GM23338 (cell line): ENCODE measurements around the gene RAB27B. TPM values are rescaled to one million over a fixed set of nuclear protein-coding genes. Genes with fewer than 3 reads are reported as not detected.

Experiments used
- ATAC-seq: fragments of 200-7000 bp; cut with Tn5 transposase; 3 replicates; pipeline ENCODE4 v1.9.1; 2020
- DNase-seq: peaks from one replicate; pipeline ENCODE4 v3.0.0-alpha.2; 2015; ENCODE audit warnings: low spot score
- H2AFZ ChIP-seq: fragments of 200-600 bp; sonication (generic); 2 replicates; pipeline ENCODE4 v1.8.0; 2016; ENCODE audit warnings: antibody characterized with exemption, mild to moderate bottlenecking, moderate library complexity
- H3F3A ChIP-seq: fragments of 200-600 bp; sonication (generic); replicated peaks from 2 replicates; pipeline ENCODE4 v1.8.0; 2017; ENCODE audit warnings: antibody characterized with exemption, mixed run types, low read depth
- H3K27ac ChIP-seq: fragments of 200-600 bp; sonication (generic); 2 replicates; pipeline ENCODE4 v1.6.1; 2016; ENCODE audit warnings: low read depth
- H3K27me3 ChIP-seq: fragments of 200-600 bp; sonication (generic); 2 replicates; pipeline ENCODE4 v1.8.0; 2016; ENCODE audit warnings: mild to moderate bottlenecking, mixed run types, moderate library complexity; ENCODE audit not compliant: insufficient read depth
- H3K36me3 ChIP-seq: fragments of 200-600 bp; sonication (generic); 2 replicates; pipeline ENCODE4 v1.8.0; 2016; ENCODE audit warnings: mild to moderate bottlenecking; ENCODE audit not compliant: insufficient read depth
- H3K4me1 ChIP-seq: fragments of 200-600 bp; sonication (generic); 2 replicates; pipeline ENCODE4 v1.8.0; 2016; ENCODE audit warnings: mild to moderate bottlenecking, moderate library complexity; ENCODE audit not compliant: insufficient read depth
- H3K4me2 ChIP-seq: fragments of 200-600 bp; sonication (generic); 2 replicates; pipeline ENCODE4 v1.7.1; 2017; ENCODE audit warnings: mixed run types
- H3K4me3 ChIP-seq: fragments of 200-600 bp; sonication (generic); 2 replicates; pipeline ENCODE4 v1.6.1; 2016; ENCODE audit warnings: mixed run types
- H3K79me2 ChIP-seq: fragments of 200-600 bp; sonication (generic); replicated peaks from 2 replicates; pipeline ENCODE4 v1.8.0; 2017; ENCODE audit warnings: mild to moderate bottlenecking; ENCODE audit not compliant: insufficient read depth
- H3K9me2 ChIP-seq: fragments of 200-600 bp; sonication (generic); 2 replicates; pipeline ENCODE4 v1.8.0; 2017; ENCODE audit not compliant: insufficient read depth
- H4K20me1 ChIP-seq: fragments of 200-600 bp; sonication (generic); replicated peaks from 2 replicates; pipeline ENCODE4 v1.8.0; 2017; ENCODE audit warnings: mild to moderate bottlenecking; ENCODE audit not compliant: insufficient read depth
- H3K27ac Mint-ChIP-seq: 2 replicates; pipeline ENCODE4 v1.8.0; 2020; ENCODE audit warnings: inconsistent platforms, mild to moderate bottlenecking, moderate library complexity, mixed read lengths
- H3K27me3 Mint-ChIP-seq: 3 replicates; pipeline ENCODE4 v1.8.0; 2022; ENCODE audit warnings: low read depth, mild to moderate bottlenecking, moderate library complexity, mixed read lengths, inconsistent platforms; ENCODE audit not compliant: insufficient read depth, poor library complexity
- H3K36me3 Mint-ChIP-seq: 3 replicates; pipeline ENCODE4 v1.8.0; 2021; ENCODE audit warnings: low read depth, mild to moderate bottlenecking, inconsistent platforms, moderate library complexity, mixed read lengths
- H3K4me1 Mint-ChIP-seq: 3 replicates; pipeline ENCODE4 v1.8.0; 2020; ENCODE audit warnings: mild to moderate bottlenecking, inconsistent platforms, mixed read lengths
- H3K4me3 Mint-ChIP-seq: 3 replicates; pipeline ENCODE4 v1.8.0; 2021; ENCODE audit warnings: moderate library complexity, mild to moderate bottlenecking, inconsistent platforms, mixed read lengths
- H3K9me3 Mint-ChIP-seq: 3 replicates; pipeline ENCODE4 v1.8.0; 2020; ENCODE audit warnings: moderate library complexity, mild to moderate bottlenecking, inconsistent platforms, mixed read lengths
- CREB1 ChIP-seq: fragments of 250-450 bp; sonication (Bioruptor Pico); IDR thresholded peaks from 2 replicates; pipeline ENCODE4 v1.5.0; 2020; ENCODE audit warnings: low read depth, mild to moderate bottlenecking, moderate library complexity
- EZH2 ChIP-seq: fragments of 200-600 bp; sonication (generic); IDR thresholded peaks from one replicate; pipeline ENCODE4 v1.8.0; 2017; ENCODE audit warnings: antibody characterized with exemption, mild to moderate bottlenecking, low read depth; ENCODE audit not compliant: unreplicated experiment
- EZH2phosphoT487 ChIP-seq: fragments of 200-600 bp; sonication (generic); IDR thresholded peaks from one replicate; pipeline ENCODE4 v1.8.1; 2018; ENCODE audit warnings: antibody characterized with exemption; ENCODE audit not compliant: unreplicated experiment
- JUNB ChIP-seq: IDR thresholded peaks from one replicate; pipeline ENCODE4 v1.6.1; 2016; ENCODE audit warnings: antibody characterized with exemption; ENCODE audit not compliant: unreplicated experiment
- NANOG ChIP-seq: IDR thresholded peaks from 2 replicates; pipeline ENCODE4 v1.6.1; 2016; ENCODE audit warnings: antibody characterized with exemption, borderline replicate concordance
- POLR2AphosphoS5 ChIP-seq: IDR thresholded peaks from 2 replicates; pipeline ENCODE4 v1.6.1; 2016; ENCODE audit warnings: antibody characterized with exemption, low read depth
- STAT1 ChIP-seq: IDR thresholded peaks from one replicate; pipeline ENCODE4 v1.6.1; 2016; ENCODE audit warnings: antibody characterized with exemption; ENCODE audit not compliant: unreplicated experiment
- ZNF114 ChIP-seq: fragments of 250-450 bp; sonication (Bioruptor Pico); IDR thresholded peaks from 2 replicates; pipeline ENCODE4 v1.5.0; 2020; ENCODE audit warnings: mild to moderate bottlenecking, moderate library complexity
- ZNF331 ChIP-seq: fragments of 250-450 bp; sonication (Bioruptor Pico); IDR thresholded peaks from 2 replicates; pipeline ENCODE4 v1.5.0; 2020; ENCODE audit warnings: low read depth, mild to moderate bottlenecking, moderate library complexity
- polyA plus RNA-seq: library from polyadenylated mRNA; unstranded; fragments of >200 nt; fragmentation: Nextera tagmentation; extraction: Ambion mirVana; gene quantifications from 2 replicates; pipeline ENCODE4 v1.2.1, GENCODE V29; 2016
- total RNA-seq: library from RNA; depleted of rRNA; stranded (reverse); fragments of >200 nt; shearing (Covaris generic); gene quantifications from 2 replicates; pipeline ENCODE4 v1.2.3, GENCODE V29; 2014
- TF ChIP-seq, protein P1 (sequence below): fragments of 250-450 bp; sonication (Bioruptor Pico); IDR thresholded peaks from 2 replicates; pipeline ENCODE4 v1.5.0; 2020; ENCODE audit warnings: mild to moderate bottlenecking, moderate library complexity
- TF ChIP-seq, protein P2 (sequence below), 2 experiments: fragments of 200-600 bp in 1 of 2; sonication (generic) in 1 of 2; conservative IDR thresholded peaks; 2 replicates each; pipeline versions ENCODE4 v1.5.1 to v1.6.1; 2016 to 2017; ENCODE audit warnings: antibody characterized with exemption in 2 of 2, low read depth in 2 of 2, mild to moderate bottlenecking in 2 of 2, moderate library complexity in 1 of 2
- TF ChIP-seq, protein P3 (sequence below): IDR thresholded peaks from 2 replicates; pipeline ENCODE4 v1.6.1; 2016; ENCODE audit warnings: antibody characterized with exemption
- TF ChIP-seq, protein P4 (sequence below): IDR thresholded peaks from one replicate; pipeline ENCODE4 v1.6.1; 2018; ENCODE audit warnings: antibody characterized with exemption; ENCODE audit not compliant: unreplicated experiment

RAB27B gene
- total and polyA plus RNA-seq, 2 experiments from 2014 or later = 0.13 to 0.56 TPM

DNA sequence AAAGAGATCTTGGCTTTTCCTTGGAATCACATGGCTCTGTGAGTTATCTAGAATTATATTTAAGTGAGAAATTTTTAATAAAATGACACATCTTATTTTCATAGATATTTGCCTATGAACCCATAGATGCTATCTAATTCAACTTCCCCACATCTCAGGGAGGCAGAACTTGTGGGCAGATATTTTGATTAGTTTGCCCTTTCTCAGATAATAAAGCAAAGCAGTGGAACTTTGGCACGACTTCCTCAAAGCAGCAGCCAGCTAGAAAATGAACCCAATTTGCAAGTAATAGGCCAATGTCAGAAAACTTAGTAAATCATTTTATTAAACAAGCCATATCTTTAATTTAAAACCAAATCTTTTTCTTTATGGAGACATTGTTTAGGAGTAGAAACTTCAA is 32.7 kb downstream of the RAB27B start:
- H3K4me3 ChIP-seq = no peak overlapping the region
- no peak overlapping the region; the same call in 1 of the 2 replicates for H2AFZ ChIP-seq
- no peaks in the 10 kb centered on the region for H3F3A ChIP-seq
- no peaks in the 10 kb centered on the region; the same call in 1 of the 2 replicates for H3K4me1 ChIP-seq
- H3K36me3 Mint-ChIP-seq = no peaks in the 10 kb centered on the region
- H3K4me1 Mint-ChIP-seq = peaks cover 10% of the 10 kb centered on the region
- H3K79me2 ChIP-seq = no peaks in the 10 kb centered on the region
- H3K27ac ChIP-seq = no peak overlapping the region
- H4K20me1 ChIP-seq = no peaks in the 10 kb centered on the region
- ATAC-seq = no peak
- peaks cover 2% of the 10 kb centered on the region for H3K27me3 Mint-ChIP-seq
- no peaks in the 10 kb centered on the region for H3K9me2 ChIP-seq
- H3K36me3 ChIP-seq = no peaks in the 10 kb centered on the region
- H3K27ac Mint-ChIP-seq = no peak overlapping the region
- H3K27me3 ChIP-seq = no peaks in the 10 kb centered on the region
- H3K4me2 ChIP-seq = no peak overlapping the region
- TF ChIP-seq, protein P1, sequence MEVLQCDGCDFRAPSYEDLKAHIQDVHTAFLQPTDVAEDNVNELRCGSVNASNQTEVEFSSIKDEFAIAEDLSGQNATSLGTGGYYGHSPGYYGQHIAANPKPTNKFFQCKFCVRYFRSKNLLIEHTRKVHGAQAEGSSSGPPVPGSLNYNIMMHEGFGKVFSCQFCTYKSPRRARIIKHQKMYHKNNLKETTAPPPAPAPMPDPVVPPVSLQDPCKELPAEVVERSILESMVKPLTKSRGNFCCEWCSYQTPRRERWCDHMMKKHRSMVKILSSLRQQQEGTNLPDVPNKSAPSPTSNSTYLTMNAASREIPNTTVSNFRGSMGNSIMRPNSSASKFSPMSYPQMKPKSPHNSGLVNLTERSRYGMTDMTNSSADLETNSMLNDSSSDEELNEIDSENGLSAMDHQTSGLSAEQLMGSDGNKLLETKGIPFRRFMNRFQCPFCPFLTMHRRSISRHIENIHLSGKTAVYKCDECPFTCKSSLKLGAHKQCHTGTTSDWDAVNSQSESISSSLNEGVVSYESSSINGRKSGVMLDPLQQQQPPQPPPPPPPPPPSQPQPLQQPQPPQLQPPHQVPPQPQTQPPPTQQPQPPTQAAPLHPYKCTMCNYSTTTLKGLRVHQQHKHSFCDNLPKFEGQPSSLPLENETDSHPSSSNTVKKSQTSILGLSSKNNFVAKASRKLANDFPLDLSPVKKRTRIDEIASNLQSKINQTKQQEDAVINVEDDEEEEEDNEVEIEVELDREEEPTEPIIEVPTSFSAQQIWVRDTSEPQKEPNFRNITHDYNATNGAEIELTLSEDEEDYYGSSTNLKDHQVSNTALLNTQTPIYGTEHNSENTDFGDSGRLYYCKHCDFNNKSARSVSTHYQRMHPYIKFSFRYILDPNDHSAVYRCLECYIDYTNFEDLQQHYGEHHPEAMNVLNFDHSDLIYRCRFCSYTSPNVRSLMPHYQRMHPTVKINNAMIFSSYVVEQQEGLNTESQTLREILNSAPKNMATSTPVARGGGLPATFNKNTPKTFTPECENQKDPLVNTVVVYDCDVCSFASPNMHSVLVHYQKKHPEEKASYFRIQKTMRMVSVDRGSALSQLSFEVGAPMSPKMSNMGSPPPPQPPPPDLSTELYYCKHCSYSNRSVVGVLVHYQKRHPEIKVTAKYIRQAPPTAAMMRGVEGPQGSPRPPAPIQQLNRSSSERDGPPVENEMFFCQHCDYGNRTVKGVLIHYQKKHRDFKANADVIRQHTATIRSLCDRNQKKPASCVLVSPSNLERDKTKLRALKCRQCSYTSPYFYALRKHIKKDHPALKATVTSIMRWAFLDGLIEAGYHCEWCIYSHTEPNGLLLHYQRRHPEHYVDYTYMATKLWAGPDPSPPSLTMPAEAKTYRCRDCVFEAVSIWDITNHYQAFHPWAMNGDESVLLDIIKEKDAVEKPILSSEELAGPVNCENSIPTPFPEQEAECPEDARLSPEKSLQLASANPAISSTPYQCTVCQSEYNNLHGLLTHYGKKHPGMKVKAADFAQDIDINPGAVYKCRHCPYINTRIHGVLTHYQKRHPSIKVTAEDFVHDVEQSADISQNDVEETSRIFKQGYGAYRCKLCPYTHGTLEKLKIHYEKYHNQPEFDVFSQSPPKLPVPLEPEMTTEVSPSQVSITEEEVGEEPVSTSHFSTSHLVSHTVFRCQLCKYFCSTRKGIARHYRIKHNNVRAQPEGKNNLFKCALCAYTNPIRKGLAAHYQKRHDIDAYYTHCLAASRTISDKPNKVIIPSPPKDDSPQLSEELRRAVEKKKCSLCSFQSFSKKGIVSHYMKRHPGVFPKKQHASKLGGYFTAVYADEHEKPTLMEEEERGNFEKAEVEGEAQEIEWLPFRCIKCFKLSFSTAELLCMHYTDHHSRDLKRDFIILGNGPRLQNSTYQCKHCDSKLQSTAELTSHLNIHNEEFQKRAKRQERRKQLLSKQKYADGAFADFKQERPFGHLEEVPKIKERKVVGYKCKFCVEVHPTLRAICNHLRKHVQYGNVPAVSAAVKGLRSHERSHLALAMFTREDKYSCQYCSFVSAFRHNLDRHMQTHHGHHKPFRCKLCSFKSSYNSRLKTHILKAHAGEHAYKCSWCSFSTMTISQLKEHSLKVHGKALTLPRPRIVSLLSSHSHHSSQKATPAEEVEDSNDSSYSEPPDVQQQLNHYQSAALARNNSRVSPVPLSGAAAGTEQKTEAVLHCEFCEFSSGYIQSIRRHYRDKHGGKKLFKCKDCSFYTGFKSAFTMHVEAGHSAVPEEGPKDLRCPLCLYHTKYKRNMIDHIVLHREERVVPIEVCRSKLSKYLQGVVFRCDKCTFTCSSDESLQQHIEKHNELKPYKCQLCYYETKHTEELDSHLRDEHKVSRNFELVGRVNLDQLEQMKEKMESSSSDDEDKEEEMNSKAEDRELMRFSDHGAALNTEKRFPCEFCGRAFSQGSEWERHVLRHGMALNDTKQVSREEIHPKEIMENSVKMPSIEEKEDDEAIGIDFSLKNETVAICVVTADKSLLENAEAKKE = no peak
- no peak for TF ChIP-seq EZH2
- TF ChIP-seq ZNF331 (CRISPR knock-in tag) = no peak
- no peak for TF ChIP-seq EZH2phosphoT487
- TF ChIP-seq JUNB = no peak
- TF ChIP-seq STAT1 = no peak
- TF ChIP-seq CREB1 = no peak
- no peak for TF ChIP-seq NANOG
- TF ChIP-seq POLR2AphosphoS5 = no peak
- no peak for TF ChIP-seq ZNF114 (CRISPR knock-in tag)
- TF ChIP-seq, protein P2, sequence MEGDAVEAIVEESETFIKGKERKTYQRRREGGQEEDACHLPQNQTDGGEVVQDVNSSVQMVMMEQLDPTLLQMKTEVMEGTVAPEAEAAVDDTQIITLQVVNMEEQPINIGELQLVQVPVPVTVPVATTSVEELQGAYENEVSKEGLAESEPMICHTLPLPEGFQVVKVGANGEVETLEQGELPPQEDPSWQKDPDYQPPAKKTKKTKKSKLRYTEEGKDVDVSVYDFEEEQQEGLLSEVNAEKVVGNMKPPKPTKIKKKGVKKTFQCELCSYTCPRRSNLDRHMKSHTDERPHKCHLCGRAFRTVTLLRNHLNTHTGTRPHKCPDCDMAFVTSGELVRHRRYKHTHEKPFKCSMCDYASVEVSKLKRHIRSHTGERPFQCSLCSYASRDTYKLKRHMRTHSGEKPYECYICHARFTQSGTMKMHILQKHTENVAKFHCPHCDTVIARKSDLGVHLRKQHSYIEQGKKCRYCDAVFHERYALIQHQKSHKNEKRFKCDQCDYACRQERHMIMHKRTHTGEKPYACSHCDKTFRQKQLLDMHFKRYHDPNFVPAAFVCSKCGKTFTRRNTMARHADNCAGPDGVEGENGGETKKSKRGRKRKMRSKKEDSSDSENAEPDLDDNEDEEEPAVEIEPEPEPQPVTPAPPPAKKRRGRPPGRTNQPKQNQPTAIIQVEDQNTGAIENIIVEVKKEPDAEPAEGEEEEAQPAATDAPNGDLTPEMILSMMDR (conservative IDR thresholded peaks at IDR 0.05; ENCODE audit: low read depth in 2 of 2) = no peak
- TF ChIP-seq, protein P3, sequence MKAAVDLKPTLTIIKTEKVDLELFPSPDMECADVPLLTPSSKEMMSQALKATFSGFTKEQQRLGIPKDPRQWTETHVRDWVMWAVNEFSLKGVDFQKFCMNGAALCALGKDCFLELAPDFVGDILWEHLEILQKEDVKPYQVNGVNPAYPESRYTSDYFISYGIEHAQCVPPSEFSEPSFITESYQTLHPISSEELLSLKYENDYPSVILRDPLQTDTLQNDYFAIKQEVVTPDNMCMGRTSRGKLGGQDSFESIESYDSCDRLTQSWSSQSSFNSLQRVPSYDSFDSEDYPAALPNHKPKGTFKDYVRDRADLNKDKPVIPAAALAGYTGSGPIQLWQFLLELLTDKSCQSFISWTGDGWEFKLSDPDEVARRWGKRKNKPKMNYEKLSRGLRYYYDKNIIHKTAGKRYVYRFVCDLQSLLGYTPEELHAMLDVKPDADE = no peak
- TF ChIP-seq, protein P4, sequence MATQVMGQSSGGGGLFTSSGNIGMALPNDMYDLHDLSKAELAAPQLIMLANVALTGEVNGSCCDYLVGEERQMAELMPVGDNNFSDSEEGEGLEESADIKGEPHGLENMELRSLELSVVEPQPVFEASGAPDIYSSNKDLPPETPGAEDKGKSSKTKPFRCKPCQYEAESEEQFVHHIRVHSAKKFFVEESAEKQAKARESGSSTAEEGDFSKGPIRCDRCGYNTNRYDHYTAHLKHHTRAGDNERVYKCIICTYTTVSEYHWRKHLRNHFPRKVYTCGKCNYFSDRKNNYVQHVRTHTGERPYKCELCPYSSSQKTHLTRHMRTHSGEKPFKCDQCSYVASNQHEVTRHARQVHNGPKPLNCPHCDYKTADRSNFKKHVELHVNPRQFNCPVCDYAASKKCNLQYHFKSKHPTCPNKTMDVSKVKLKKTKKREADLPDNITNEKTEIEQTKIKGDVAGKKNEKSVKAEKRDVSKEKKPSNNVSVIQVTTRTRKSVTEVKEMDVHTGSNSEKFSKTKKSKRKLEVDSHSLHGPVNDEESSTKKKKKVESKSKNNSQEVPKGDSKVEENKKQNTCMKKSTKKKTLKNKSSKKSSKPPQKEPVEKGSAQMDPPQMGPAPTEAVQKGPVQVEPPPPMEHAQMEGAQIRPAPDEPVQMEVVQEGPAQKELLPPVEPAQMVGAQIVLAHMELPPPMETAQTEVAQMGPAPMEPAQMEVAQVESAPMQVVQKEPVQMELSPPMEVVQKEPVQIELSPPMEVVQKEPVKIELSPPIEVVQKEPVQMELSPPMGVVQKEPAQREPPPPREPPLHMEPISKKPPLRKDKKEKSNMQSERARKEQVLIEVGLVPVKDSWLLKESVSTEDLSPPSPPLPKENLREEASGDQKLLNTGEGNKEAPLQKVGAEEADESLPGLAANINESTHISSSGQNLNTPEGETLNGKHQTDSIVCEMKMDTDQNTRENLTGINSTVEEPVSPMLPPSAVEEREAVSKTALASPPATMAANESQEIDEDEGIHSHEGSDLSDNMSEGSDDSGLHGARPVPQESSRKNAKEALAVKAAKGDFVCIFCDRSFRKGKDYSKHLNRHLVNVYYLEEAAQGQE = no peak
- DNase-seq = no peak
- no peak overlapping the region for H3K4me3 Mint-ChIP-seq
- no peaks in the 10 kb centered on the region for H3K9me3 Mint-ChIP-seq
